COLO829 (cell line): ENCODE data around the gene YPEL2.
A peak's percentile ranks its signal among the peaks of the same experiment; 100 is the strongest.

Experiments
- DNase-seq: peaks from one replicate; pipeline ENCODE4 v3.0.0; 2012; ENCODE audit warnings: low spot score

YPEL2 gene

GRCh38 chr17:59330053-59330942 lies 1.2 kb upstream of the YPEL2 start:
- no peak for DNase-seq

GRCh38 chr17:59331929-59332748 lies 684 bp downstream of the YPEL2 start:
- no peak for DNase-seq

- no peak for DNase-seq
Observed at GRCh38 chr17:59332749-59333377, 1.4 kb downstream of the YPEL2 start.

GRCh38 chr17:59333836-59334235 lies 2.4 kb downstream of the YPEL2 start:
- no peak for DNase-seq

GRCh38 chr17:59335685-59336084 lies 4.2 kb downstream of the YPEL2 start:
- no peak for DNase-seq

GRCh38 chr17:59337741-59338299 lies 6.4 kb downstream of the YPEL2 start:
- DNase-seq = no peak

GRCh38 chr17:59338498-59338897 lies 7.0 kb downstream of the YPEL2 start:
- DNase-seq = no peak

GRCh38 chr17:59341922-59342321 lies 10.5 kb downstream of the YPEL2 start:
- DNase-seq = no peak

GRCh38 chr17:59342681-59343131 lies 11.3 kb downstream of the YPEL2 start:
- DNase-seq = no peak

- no peak for DNase-seq
Observed at GRCh38 chr17:59345476-59345875, 14.0 kb downstream of the YPEL2 start.

GRCh38 chr17:59346341-59346740 lies 14.9 kb downstream of the YPEL2 start:
- no peak for DNase-seq

GRCh38 chr17:59346876-59347407 lies 15.5 kb downstream of the YPEL2 start:
- DNase-seq = no peak

- DNase-seq = no peak
Observed at GRCh38 chr17:59347975-59348391, 16.5 kb downstream of the YPEL2 start.

GRCh38 chr17:59349178-59349577 lies 17.7 kb downstream of the YPEL2 start:
- DNase-seq = no peak

- DNase-seq = no peak
Observed at GRCh38 chr17:59353106-59353854, 21.8 kb downstream of the YPEL2 start.

GRCh38 chr17:59353936-59354755 lies 22.7 kb downstream of the YPEL2 start:
- no peak for DNase-seq

- peak; percentile 70 for DNase-seq
Observed at GRCh38 chr17:59355030-59355701, 23.7 kb downstream of the YPEL2 start.

GRCh38 chr17:59355702-59356325 lies 24.4 kb downstream of the YPEL2 start:
- peak; percentile 94 for DNase-seq

- DNase-seq = no peak
Observed at GRCh38 chr17:59356543-59357218, 25.2 kb downstream of the YPEL2 start.
